Transverse colon (tissue), 4 donors: ENCODE measurements around the gene ISOC1. TPM values are rescaled to one million over a fixed set of nuclear protein-coding genes. Genes with fewer than 3 reads are reported as not detected.

Source experiments
- DNase-seq: peaks from one replicate; pipeline ENCODE4 v3.0.0-alpha.2; 2019
- H3K27ac ChIP-seq, 4 donors: fragments of 200-600 bp; sonication (generic); 2 replicates each; pipeline ENCODE4 v1.5.1; 2016 to 2018; ENCODE audit warnings: inconsistent platforms in 4 of 4
- H3K27me3 ChIP-seq: fragments of 200-600 bp; sonication (generic); 2 replicates; pipeline ENCODE4 v1.5.1; 2017; ENCODE audit warnings: inconsistent platforms
- H3K36me3 ChIP-seq, 4 donors: fragments of 200-600 bp; sonication (generic); 2 replicates each; pipeline ENCODE4 v1.5.1; 2017 to 2019; ENCODE audit warnings: inconsistent platforms in 4 of 4
- H3K4me1 ChIP-seq, 4 donors: fragments of 200-600 bp; sonication (generic); 2 replicates each; pipeline ENCODE4 v1.5.1; 2017 to 2020; ENCODE audit warnings: inconsistent platforms in 4 of 4
- H3K4me3 ChIP-seq, 4 donors: fragments of 200-600 bp; sonication (generic); 1 replicate in 1 of 4; 2 replicates in 3 of 4; pipeline versions ENCODE4 v1.5.1 to v1.6.1; 2017 to 2019; ENCODE audit warnings: inconsistent platforms in 4 of 4
- H3K9me3 ChIP-seq, 2 donors: fragments of 200-600 bp; sonication (generic); 2 replicates each; pipeline ENCODE4 v1.5.1; 2017 to 2019; ENCODE audit warnings: inconsistent platforms in 2 of 2
- CTCF ChIP-seq, 5 experiments: fragments of 200-600 bp in 3 of 5; fragments of 450-650 bp in 2 of 5; sonication (generic) in 3 of 5; IDR thresholded peaks; 1 replicate in 2 of 5; 2 replicates in 3 of 5; pipeline ENCODE4 v1.5.1; 2016 to 2017; ENCODE audit warnings: antibody characterized with exemption in 5 of 5, inconsistent platforms in 3 of 5, mild to moderate bottlenecking in 2 of 5, moderate library complexity in 1 of 5
- EP300 ChIP-seq: sonication (generic); formaldehyde crosslinking; IDR thresholded peaks from one replicate; pipeline ENCODE4 v1.6.1; 2017; ENCODE audit warnings: antibody characterized with exemption, low read depth
- POLR2A ChIP-seq: fragments of 450-650 bp; IDR thresholded peaks from one replicate; pipeline ENCODE4 v1.6.1; 2016; ENCODE audit warnings: antibody characterized with exemption, mild to moderate bottlenecking, moderate library complexity
- POLR2AphosphoS5 ChIP-seq, 3 donors: sonication (generic); formaldehyde crosslinking; IDR thresholded peaks; one replicate each; pipeline ENCODE4 v1.6.1; 2016; ENCODE audit warnings: antibody characterized with exemption in 3 of 3
- WGBS, 2 donors: methylation state at CpG; one replicate each; pipeline ENCODE4 v1.1.5; 2018; ENCODE audit warnings: low coverage in 1 of 2; 5-methylcytosine and 5-hydroxymethylcytosine counted together
- in situ Hi-C, 4 donors: fragments of 200-750 bp; cut with MboI; loops; one replicate each; pipeline versions ENCODE4 v1.15.0 to v1.15.1; 2017; ENCODE audit warnings: low sequenced_read_pairs in 3 of 4, low pct_ligation_motif_present in 1 of 4, low pct_unique_long_range_greater_than_20kb in 1 of 4
- intact Hi-C: fragments of 100-400 bp; cut with DNase I; formaldehyde crosslinking; loops from one replicate; pipeline ENCODE4 v1.15.1; 2023; ENCODE audit warnings: low total_unique reads
- total RNA-seq, 4 donors: library from RNA; depleted of rRNA; stranded (reverse); fragments of >200 nt; gene quantifications; one replicate each; pipeline ENCODE4 v1.1.0, GENCODE V29; 2016

Gene ISOC1
- total RNA-seq, 4 donors from 2014 or later: 18.7 to 57.1 (median 32.7) TPM

GRCh38 chr5:129101794-129102193 is 7.2 kb downstream of the ISOC1 start:
- H3K9me3 ChIP-seq: no peaks in the 10 kb centered on the region
- peaks cover 0 to 19% (median 10%) of the 10 kb centered on the region in 4 donors for H3K4me1 ChIP-seq
- in situ Hi-C loops (no loop called here), intact Hi-C loops (no loop called here)
- H3K27ac ChIP-seq: no peak overlapping the region
- WGBS, 2 donors: 87 to 91% methylated on average over 2 of the region's 2 CpGs
- no peak overlapping the region for H3K4me3 ChIP-seq
- H3K36me3 ChIP-seq: peaks cover 0 to 8% (median 0%) of the 10 kb centered on the region in 4 donors
- DNase-seq: no peak
- H3K27me3 ChIP-seq: no peaks in the 10 kb centered on the region
- TF ChIP-seq CTCF (IDR thresholded peaks at IDR 0.05) (no peak), EP300 (no peak), POLR2A (no peak), POLR2AphosphoS5 (IDR thresholded peaks at IDR 0.05) (no peak)

- peaks cover 0 to 8% (median 0%) of the 10 kb centered on the region in 4 donors for H3K36me3 ChIP-seq
- peaks cover 0 to 13% (median 4%) of the 10 kb centered on the region in 4 donors for H3K4me1 ChIP-seq
- in situ Hi-C loops (no loop called here), intact Hi-C loops (no loop called here)
- no peaks in the 10 kb centered on the region for H3K9me3 ChIP-seq
- DNase-seq: no peak
- no peaks in the 10 kb centered on the region for H3K27me3 ChIP-seq
- H3K4me3 ChIP-seq: no peak overlapping the region
- no peak for TF ChIP-seq EP300
- no peak for TF ChIP-seq POLR2AphosphoS5 (IDR thresholded peaks at IDR 0.05)
- TF ChIP-seq POLR2A: no peak
- TF ChIP-seq CTCF (IDR thresholded peaks at IDR 0.05): no peak
- no peak overlapping the region for H3K27ac ChIP-seq
Measured at GRCh38 chr5:129103397-129103796, 8.8 kb downstream of the ISOC1 start.

- DNase-seq: no peak
- TF ChIP-seq CTCF (IDR thresholded peaks at IDR 0.05) (no peak), EP300 (no peak), POLR2AphosphoS5 (IDR thresholded peaks at IDR 0.05) (no peak)
- intact Hi-C loops: no loop called here
- H3K9me3 ChIP-seq: no peaks in the 10 kb centered on the region
- no peak overlapping the region for H3K4me3 ChIP-seq
- no peaks in the 10 kb centered on the region for H3K4me1 ChIP-seq
- H3K36me3 ChIP-seq: peaks cover 0 to 8% (median 0%) of the 10 kb centered on the region in 4 donors
- no peak overlapping the region for H3K27ac ChIP-seq
- 92 to 97% methylated on average over 5 of the region's 5 CpGs for WGBS, 2 donors
- in situ Hi-C loops: no loop called here
- no peaks in the 10 kb centered on the region for H3K27me3 ChIP-seq
Measured at GRCh38 chr5:129104915-129105455, 10.4 kb downstream of the ISOC1 start.

- H3K4me1 ChIP-seq: no peaks in the 10 kb centered on the region
- 83 to 97% methylated on average over 1 of the region's 1 CpG for WGBS, 2 donors
- TF ChIP-seq EP300: no peak
- TF ChIP-seq POLR2A: no peak
- no peak for TF ChIP-seq POLR2AphosphoS5 (IDR thresholded peaks at IDR 0.05)
- no peak for TF ChIP-seq CTCF (IDR thresholded peaks at IDR 0.05)
- no peaks in the 10 kb centered on the region for H3K27me3 ChIP-seq
- in situ Hi-C loops (no loop called here), intact Hi-C loops (no loop called here)
- no peak overlapping the region for H3K4me3 ChIP-seq
- no peak overlapping the region for H3K27ac ChIP-seq
- DNase-seq: no peak
- H3K9me3 ChIP-seq: no peaks in the 10 kb centered on the region
- H3K36me3 ChIP-seq: peaks cover 0 to 8% (median 0%) of the 10 kb centered on the region in 4 donors
Measured at GRCh38 chr5:129107637-129108036, 13.1 kb downstream of the ISOC1 start.
